GM18868 (cell line): Measurements from ENCODE around the gene CD300A.

Experiments used
- ATAC-seq: cut with Tn5 transposase; IDR thresholded peaks from one replicate; pipeline ENCODE4 v1.9.1; 2021; ENCODE audit warnings: mild to moderate bottlenecking, moderate library complexity; ENCODE audit not compliant: unreplicated experiment

The CD300A gene

DNA sequence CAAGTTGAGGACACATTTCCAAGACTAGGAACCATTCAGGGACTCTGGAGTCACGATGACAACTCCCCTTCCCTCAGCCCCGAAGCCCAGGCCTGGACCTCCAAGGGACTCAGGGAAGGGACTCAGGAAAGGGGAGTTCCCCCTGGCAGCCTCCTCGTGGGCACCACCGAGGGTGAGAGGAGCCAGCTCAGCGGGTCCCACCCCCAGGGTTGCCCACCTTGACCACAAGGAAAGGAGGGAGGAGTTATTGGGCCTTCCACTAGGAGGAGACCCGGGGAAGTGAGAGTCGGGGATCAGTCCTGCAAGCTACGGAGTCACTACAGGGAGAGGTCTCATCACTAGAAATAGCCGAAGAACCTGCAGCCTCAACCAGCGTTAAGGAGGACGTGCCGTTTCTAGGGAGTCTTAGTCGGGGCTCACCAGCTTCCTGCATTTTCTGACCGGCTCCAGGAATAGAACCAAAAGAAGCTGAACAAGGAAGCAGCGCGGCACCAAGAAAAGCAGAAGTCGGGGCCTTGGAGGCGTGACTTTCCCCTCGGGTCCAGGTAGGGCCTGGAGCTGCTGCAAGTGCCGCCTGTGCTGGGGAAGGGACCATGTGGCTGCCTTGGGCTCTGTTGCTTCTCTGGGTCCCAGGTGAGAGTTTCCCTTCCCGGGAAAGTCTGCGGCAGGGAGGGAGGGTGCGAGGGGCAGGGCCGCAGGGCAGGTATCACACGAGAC, at the start of gene CD300A:
CD300A (plus strand) TSS at position 524 of the 717 bp plus-strand sequence; CDS start at position 594, 70 bp downstream.
- peak; percentile 14 for ATAC-seq

DNA sequence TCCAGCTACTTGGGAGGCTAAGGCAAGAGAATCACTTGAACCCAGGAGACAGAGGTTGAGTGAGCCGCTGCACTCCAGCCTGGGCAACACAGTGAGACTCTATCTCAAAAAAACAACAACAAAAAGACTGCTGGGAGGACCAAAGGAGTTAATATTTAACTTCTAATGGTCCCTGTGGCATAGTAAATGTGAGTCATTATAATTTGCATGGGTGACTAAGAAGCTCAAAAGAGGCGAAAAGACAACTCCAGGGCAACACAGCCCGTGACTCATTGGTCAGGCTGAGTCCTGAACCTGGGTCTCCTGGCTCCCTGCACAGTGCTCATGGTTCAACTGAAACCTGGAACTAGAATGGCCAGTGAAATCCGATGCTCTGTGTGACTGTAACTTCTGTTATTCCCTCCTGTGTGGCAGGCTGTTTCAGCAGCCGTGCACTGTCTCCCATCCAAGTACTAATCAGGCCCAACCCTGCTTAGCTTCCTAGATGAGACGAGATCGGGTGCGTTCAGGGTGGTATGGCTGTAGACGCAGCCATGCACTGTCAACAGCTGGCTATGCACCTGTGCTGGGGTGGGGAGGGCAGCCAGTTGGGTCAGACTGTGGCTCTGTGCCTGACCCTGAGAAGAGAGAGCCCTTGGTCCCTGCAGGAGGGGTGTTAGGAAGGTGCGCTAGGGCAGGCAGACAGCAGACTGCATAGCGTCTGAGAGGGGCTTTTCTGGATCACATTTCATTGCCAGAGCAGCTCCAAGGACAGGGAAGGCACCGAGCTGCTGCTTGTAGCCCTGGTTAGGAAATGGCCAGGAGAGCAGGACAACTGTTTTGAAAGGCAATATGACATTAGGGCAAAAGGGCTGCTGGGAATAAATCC, 49.0 kb upstream of the CD300A start:
- no peak for ATAC-seq

DNA sequence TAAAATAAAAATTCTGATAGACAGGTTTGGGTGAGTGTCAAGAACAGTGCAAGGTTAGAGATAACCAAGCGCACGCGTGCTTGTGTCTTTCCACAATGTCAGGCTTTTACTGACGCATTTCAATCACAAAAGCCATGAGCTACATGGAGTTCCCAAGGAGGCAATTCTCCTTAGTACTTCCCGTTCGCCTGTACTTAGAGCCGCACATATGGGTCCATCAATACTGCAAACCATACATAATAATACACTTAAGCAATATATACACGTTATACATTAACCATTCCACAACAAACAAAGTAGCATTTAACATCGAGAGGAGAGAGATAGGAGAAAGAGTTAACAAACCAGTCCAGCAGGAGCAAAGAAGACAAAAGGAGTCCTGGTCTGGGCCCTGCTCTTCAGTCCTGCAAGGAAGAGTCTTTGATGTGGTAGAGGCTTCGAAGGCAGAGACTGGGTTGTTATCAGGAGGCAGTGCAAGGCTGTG, 46.5 kb upstream of the CD300A start:
- no peak for ATAC-seq

DNA sequence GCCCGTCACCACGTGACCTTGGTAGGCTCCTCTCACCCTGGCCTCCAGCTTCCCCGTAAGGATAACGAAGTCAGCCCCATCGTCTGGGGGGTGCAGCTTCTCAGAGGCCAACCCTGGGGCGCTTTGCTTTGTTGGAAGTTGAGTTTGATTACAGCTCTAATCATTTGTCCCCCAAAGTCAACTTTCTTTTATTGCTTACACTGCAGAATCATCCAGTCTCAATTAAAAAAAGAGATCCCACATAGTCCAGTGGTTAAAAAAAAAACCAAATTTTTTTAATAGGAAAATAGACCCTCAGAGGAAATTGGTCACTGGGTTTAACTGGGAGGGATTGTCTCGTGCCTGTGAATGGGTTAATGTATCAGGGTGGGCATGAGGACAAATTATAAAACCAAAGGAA, 42.3 kb upstream of the CD300A start:
- no peak for ATAC-seq

DNA sequence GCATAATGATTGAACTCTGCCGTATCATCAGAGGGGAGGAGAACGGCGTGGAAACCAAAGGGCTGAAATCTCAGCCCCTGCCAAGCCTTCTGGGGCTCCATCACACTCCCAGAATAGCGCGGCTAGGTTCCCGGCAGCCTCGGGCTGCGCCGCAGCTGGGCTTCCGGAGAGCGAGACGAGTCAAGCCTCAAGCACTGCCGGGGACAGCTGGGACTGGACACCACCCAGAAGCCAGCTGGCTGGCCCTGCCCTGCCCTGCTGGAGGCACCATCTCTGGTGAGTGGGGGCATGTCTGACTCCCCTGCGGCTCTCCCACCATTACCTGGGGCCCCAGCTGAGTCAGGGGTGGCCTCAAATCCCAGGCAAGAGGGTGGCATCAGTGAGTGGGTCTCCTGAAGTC, 41.8 kb upstream of the CD300A start:
- no peak for ATAC-seq

DNA sequence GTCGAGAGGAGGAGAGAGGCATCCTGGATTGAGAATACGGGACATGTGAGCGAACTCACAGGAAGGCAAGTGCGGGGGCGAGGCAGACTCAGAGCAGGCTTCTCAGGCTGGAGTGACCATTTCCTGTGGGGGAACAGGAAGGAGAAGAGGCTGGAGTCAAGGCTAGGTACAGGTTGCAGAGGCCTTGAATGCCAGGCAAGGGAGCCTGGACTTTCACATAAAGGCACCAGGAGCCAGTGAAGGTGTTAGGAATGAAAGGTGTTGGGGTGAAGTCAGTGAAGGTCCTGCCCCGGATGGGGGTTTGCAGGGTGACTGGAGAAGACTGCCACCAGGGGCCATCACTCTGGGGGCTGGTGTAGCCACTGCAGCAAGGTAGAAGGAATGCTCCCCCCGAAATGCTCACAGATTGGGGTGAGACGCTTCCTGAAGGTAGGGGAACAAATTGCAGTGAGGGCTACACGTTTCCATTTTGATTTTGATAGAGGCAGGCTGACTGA, 39.8 kb upstream of the CD300A start:
- ATAC-seq = no peak

DNA sequence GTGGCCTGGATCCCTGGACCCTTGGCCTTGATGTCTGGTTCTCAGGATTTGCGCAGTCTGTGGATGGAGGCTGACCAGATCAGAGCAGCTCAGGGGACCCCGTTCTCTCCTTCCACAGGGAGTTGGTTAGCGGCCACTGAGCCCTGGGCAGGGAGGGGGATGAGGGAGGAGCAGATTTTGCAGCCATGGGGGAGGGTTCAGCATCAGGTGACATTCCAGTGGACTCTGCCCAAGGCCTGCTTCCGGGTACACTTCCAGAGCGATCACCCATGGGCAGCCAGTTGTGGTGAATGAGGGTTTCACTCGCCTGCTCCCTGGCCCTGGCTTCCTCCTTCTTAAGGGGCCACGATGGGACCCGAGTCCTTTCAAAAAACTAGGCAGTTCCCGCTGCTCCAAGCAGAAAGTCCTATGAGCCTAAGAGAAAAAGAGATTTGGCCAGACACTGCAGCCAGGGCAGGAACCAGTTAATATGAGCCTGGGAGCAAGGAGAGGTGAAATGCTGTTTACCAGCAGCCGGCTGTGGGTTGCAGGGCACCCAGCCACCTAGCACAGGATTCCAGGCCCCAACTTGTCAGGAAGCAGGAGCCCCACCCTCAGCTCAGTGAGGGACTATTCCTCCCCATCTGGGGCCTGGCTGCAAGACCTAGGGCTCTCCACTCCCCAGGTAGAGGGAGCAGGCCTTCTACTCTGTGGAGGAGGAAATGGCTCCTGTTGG, 39.2 kb upstream of the CD300A start:
- ATAC-seq = no peak

DNA sequence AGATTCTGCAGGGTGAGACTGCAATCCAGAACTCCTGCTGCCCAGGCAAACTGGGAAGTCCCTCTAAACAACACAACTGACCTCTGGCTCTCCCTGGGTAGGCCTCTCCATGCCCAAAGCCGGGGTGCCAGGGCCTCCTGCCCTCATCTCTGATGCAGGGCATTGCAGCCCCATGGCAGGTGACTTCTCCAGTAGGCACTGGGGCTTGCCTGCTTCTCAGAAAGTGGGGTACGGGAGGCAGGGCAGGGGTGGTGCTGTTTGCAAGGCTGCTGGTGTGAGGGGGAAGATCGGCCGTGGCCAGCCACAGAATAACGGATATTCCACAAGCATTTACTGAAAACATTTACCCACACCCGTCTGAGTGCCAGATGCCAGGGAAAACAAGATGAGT, 38.7 kb upstream of the CD300A start:
- ATAC-seq = no peak

DNA sequence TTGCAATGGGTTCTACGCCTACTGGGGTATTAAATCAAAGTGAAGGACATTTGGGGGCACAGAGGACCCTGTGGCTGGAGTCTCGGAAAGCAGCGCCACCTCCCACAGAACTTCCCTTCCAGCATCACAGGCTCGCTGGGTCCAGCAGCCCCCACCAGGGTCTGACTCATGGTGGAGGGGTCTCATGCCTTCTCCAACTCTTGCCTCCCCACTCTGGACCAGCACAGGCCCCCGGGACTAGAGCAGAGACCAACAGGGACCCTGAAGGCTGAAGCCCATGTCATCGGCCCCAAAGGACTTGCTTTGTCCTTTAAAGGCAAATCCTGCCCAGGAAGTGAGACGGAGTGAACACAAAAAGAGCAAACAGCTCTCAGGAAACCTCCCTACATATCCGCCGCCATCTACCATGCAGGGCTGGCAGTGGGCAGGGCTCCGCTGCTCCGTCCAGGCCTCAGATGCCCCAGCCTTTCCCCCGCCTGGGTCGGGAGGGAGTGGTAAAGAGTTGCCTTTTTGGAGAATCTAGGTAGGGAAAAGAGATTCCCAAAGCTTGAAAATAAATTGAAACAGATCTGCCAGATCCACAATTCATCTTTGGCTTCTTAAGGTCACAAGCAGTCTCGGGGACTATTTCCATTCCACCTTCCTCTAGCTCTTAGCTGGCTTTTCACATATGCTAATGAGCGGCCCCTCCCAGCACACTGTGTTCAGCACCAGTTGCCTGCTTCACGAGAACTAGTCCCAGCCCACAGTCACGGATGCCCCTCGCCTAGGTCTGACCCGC, 36.6 kb upstream of the CD300A start:
- ATAC-seq = peak; percentile 13

DNA sequence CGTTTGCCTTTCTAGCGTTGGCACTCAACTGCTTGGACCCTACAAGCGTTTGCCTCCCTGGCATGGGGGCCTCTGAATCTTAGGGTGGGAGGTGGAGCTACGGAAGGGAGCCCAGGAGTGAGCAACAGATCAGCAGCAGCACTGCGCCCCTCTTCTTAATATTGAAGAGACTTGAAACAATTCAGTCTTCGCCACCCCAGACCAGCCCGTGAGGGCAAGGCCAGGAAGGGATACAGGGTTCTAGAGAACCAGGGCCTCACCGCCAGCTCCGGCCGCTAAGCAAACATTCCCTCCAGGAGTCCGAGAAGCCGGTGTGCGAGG, 36.1 kb upstream of the CD300A start:
- no peak for ATAC-seq

DNA sequence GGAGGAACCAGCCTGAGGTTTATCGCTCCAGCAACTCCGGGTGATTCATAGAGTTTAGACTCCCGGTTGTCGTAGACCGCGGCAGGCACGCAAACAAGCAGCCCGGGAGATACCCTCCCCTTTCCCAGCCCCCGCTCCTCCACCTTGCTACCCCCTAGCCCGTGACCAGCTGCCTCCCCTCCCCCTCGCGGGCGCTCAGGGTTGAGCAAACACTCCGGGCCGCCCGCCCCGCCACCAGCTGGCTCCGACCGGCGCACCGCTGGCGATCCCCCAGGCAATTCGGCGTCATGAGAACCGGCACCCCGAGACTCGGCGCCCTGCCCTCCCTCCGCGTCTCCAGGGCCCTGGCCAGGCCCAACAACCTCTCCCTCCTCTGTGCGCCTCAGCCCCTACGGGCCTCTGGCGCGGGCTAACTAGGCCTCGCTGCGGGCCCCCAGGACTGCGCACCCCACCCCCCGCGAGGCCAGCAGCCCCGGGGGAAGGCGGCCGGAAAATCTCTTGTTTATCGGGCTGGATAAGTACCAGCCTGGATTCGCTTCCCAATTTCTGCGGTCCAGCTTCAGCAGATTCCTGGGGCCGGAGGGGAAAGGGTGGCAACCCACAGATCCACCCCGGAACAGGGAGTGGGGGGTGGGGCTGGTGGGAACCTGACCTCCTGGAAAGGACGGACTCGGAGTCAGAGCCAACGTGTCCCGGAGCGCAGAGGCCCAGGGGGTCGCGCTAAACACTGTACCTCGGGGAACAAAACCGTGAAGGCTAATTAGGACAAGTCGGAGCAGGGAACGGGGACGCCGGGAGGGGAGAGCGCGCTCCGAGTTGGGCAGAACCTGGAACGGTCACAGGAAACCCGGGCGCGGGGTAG, 35.5 kb upstream of the CD300A start:
- peak; percentile 56 for ATAC-seq

DNA sequence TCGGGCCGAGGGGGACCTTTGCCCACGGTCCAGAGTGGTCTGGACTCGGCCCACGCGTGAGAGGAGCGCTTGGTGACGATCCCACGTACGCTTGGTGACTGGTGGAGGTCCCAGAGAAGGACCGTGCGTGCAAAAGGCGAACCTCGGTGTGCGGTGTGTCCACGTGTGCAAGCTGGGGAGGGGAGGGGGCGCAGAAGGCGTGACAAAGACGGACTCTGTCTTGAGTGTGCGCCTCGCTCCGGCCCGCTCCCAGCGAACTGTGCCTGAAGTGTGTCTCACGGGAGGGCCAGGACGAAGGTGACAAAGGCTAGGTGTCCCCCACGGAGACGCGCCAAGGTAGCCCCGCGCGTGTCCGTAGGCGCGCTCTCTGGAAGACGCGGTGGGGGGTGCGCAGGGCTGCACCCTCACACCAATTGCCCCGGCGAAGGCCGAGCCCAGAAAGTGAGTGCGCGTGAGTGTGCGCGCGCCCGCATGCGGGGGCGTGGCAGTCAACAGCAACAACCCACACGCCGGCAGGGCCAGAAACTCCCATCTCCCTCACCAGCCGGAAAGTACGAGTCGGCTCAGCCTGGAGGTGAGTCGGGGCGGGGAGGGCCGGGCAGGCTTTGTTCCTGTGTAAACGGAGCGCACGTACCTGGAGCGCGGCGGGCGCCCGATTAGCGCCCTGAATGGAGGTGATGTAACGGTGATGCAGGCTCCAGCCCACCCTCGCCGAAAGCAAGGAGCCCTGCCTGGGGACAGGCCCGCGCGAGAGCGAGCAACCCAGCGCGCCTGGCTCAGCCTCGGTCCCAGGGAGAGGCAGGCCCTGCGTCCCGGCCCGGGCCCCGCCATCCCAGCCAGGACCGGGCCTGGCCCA, 34.6 kb upstream of the CD300A start, which contains the start of gene GPRC5C:
GPRC5C (plus strand) TSS at position 521 of the 856 bp plus-strand sequence. CDS start 7,689 bp downstream, outside the sequence.
- ATAC-seq = no peak

DNA sequence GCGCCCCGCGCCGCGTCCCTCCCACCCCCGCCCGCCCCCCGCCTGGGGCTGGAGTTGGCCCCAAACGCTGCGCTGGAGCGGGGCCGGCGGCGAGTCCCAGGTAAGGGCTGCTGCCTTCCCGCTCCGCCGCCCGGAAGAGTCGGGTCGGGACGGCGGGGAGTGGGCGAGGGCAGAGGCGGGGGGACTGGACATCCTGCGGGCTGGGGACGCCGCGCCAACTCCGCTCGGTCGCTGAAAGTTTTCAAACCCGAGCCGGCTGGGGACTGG, 34.1 kb upstream of the CD300A start:
- no peak for ATAC-seq

DNA sequence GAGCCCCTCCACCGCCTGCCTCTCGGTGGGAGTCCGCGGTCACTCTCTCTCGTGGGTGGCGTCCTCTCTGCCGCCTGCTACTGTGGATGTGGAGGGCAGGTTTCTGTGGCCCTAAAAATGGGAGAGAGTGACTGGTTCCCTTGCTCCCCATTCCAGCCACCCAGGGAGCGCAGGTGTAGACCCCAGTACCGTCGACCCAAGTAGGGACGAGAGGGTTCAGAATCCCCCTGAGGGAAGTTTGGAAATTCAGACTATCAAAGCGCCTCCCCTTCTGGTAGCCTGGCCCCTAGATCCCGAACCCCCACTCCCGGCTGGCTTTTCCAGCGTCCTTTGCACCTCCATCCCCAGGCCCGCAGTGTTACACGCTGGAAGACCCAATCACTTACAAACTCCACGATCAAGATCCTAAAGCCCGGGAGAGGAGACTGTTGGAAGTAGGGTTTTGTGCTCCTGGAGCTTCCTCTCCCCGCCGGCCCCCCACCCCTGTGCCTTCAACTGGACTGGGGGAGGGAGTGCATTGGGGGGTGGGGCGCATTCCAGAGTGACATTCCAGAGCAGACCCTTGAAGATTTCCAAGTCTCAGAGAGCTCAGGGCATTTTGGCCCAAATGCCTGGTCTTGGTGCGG, 33.6 kb upstream of the CD300A start:
- no peak for ATAC-seq

DNA sequence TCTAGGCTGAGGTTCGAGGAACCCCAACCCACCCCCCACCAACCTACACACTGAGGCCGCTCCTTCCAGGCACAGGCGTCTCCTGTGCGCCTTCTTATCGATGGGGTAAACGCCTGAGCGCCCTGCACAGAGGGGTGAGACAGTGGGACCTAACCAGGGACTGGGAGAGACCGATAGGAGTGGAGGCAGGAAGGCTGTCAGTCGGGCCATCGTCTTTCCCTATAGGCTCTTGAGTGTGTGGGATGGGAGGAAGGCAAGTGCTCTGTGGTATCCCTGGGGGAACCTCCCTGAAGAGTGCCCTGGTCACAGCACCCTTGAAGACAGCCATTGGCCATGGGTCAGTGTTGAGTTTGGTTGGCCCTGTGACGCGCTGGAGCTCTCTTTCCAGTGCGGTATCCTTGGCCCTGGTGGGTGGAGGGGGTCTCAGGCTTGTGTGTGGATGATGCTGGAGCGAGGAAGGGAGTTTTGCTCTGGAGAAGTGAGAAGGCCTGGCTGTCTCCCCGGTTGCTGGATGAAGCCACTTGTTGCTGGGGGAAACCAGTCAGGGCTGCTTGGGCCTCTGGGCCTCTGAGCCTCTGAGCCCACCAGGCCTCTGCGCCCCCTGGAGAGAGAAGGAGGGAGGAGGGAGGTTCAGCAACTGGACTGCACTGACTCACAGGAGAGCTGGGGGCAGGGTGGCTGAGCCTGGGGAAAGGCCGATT, 32.9 kb upstream of the CD300A start:
- ATAC-seq = no peak

DNA sequence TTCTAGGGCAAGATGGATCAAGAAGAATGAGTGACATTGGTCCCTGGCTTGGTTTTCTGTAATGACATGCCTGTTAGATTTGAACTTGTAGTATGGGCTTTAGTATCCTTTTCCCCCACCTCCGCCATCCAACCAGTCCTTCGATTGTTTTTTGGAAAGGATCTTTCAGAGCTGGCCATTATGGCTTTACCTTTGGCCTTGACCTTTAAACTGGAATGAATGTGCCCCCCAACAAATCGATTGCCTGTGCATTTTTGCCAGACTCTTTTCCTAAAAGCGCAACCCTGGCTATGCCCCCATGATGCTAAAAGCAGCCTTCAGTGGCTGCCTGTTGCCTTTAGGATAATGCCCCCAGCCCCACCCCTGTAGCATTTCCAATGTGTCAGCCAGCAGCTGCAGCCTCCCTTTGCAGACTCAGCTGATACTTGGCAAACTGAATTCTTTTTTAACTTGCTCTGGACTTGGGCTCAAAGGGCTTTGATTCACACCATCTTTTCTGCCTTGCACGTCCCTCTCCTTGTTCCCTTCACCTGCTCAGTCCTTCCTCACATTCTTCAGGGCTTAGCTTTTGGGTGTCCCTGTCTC, 30.6 kb upstream of the CD300A start:
- ATAC-seq = no peak

DNA sequence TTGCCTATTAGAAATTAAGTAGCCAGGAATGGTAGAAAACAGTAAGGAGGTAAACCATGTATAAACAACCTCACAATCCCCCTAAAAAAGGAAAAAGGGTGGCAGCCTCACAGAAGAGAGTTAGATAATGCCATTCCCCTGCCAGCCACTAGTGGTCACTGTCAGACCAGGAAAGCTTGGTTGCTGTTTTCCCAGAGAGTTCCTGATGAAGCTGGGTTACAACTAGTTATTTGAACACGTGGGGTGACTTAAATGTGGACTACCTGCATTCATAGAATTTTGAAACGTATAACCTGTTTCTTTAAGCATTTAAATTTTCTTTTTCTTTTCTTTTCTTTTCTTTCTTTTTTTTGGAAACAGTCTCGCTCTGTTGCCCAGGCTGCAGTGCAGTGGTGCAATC, 28.7 kb upstream of the CD300A start:
- ATAC-seq = no peak
